Body of pancreas (tissue), 4 donors: ENCODE results near the gene YIF1A. TPM values are rescaled to one million over a fixed set of nuclear protein-coding genes. Genes with fewer than 3 reads are reported as not detected.

Experiments used
- ATAC-seq: fragments of 150-250 bp; one replicate; pipeline ENCODE4 v1.9.1; 2016
- DNase-seq, 4 donors: peaks; one replicate each; pipeline ENCODE4 v3.0.0-alpha.2; 2019
- H3K27ac ChIP-seq, 4 donors: fragments of 200-600 bp; sonication (generic); 1 replicate in 3 of 4; 2 replicates in 1 of 4; pipeline versions ENCODE4 v1.5.1 to v1.6.1; 2016 to 2019; ENCODE audit warnings: mild to moderate bottlenecking in 1 of 4, mixed read lengths in 1 of 4, moderate library complexity in 1 of 4
- H3K27me3 ChIP-seq, 2 donors: fragments of 200-600 bp; sonication (generic); one replicate each; pipeline ENCODE4 v1.6.0; 2016; ENCODE audit warnings: mild to moderate bottlenecking in 1 of 2
- H3K36me3 ChIP-seq, 2 donors: fragments of 200-600 bp; sonication (generic); replicated peaks in 1 of 2; 2 replicates each; pipeline ENCODE4 v1.5.1; 2016; ENCODE audit warnings: low read depth in 2 of 2; ENCODE audit not compliant: insufficient read depth in 1 of 2
- H3K4me1 ChIP-seq: fragments of 200-600 bp; sonication (generic); one replicate; pipeline ENCODE4 v1.6.0; 2016
- H3K4me3 ChIP-seq, 2 donors: fragments of 200-600 bp; sonication (generic); 1 replicate in 1 of 2; 2 replicates in 1 of 2; pipeline ENCODE4 v1.5.1; 2016 to 2019
- H3K9me3 ChIP-seq, 3 donors: fragments of 200-600 bp; sonication (generic); 1 replicate in 2 of 3; 2 replicates in 1 of 3; pipeline ENCODE4 v1.5.1; 2016
- CTCF ChIP-seq, 7 experiments: fragments of 450-650 bp in 4 of 7; fragments of 200-600 bp in 3 of 7; sonication (generic) in 3 of 7; IDR thresholded peaks; one replicate each; pipeline ENCODE4 v1.5.1; 2016 to 2019; ENCODE audit warnings: antibody characterized with exemption in 7 of 7
- POLR2A ChIP-seq, 3 donors: fragments of 450-650 bp; IDR thresholded peaks; one replicate each; pipeline ENCODE4 v1.6.1; 2016; ENCODE audit warnings: antibody characterized with exemption in 3 of 3, mild to moderate bottlenecking in 2 of 3
- WGBS, 2 donors: methylation state at CpG; one replicate each; pipeline ENCODE4 v1.1.5; 2017; 5-methylcytosine and 5-hydroxymethylcytosine counted together
- intact Hi-C: fragments of 100-400 bp; cut with DNase I; formaldehyde crosslinking; loops from one replicate; pipeline ENCODE4 v1.15.1; 2023
- total RNA-seq, 2 donors: library from RNA; depleted of rRNA; stranded (reverse); fragments of >200 nt; gene quantifications; one replicate each; pipeline ENCODE4 v1.1.0, GENCODE V29; 2016

Gene YIF1A
- total RNA-seq, 2 donors from 2014 or later, result 63.6 to 91.6 TPM

- DNase-seq (no peak), ATAC-seq (no peak)
- no peak overlapping the region for H3K4me3 ChIP-seq
- H3K9me3 ChIP-seq, result no peaks in the 10 kb centered on the region
- H3K27me3 ChIP-seq, result no peaks in the 10 kb centered on the region
- intact Hi-C loops, result no loop called here
- WGBS, 2 donors, result 78 to 92% methylated on average over 3 of the region's 3 CpGs
- TF ChIP-seq CTCF (IDR thresholded peaks at IDR 0.05), result no peak
- no peak for TF ChIP-seq POLR2A (IDR thresholded peaks at IDR 0.05)
- H3K27ac ChIP-seq, result no peak overlapping the region
- no peaks in the 10 kb centered on the region for H3K4me1 ChIP-seq
- no peaks in the 10 kb centered on the region for H3K36me3 ChIP-seq
These were observed 41.1 kb downstream of the YIF1A start for GRCh38 chr11:66247801-66248200.

GRCh38 chr11:66247295-66247694, 41.6 kb downstream of the YIF1A start:
- no peak overlapping the region for H3K27ac ChIP-seq
- DNase-seq, result no peak
- H3K27me3 ChIP-seq, result no peaks in the 10 kb centered on the region
- no peak overlapping the region for H3K4me3 ChIP-seq
- no peaks in the 10 kb centered on the region for H3K9me3 ChIP-seq
- no peak for ATAC-seq
- intact Hi-C loops, result no loop called here
- no peak for TF ChIP-seq CTCF (IDR thresholded peaks at IDR 0.05)
- TF ChIP-seq POLR2A (IDR thresholded peaks at IDR 0.05), result no peak
- WGBS, 2 donors, result 89 to 95% methylated on average over 4 of the region's 4 CpGs
- no peaks in the 10 kb centered on the region for H3K4me1 ChIP-seq
- no peaks in the 10 kb centered on the region for H3K36me3 ChIP-seq

DNA sequence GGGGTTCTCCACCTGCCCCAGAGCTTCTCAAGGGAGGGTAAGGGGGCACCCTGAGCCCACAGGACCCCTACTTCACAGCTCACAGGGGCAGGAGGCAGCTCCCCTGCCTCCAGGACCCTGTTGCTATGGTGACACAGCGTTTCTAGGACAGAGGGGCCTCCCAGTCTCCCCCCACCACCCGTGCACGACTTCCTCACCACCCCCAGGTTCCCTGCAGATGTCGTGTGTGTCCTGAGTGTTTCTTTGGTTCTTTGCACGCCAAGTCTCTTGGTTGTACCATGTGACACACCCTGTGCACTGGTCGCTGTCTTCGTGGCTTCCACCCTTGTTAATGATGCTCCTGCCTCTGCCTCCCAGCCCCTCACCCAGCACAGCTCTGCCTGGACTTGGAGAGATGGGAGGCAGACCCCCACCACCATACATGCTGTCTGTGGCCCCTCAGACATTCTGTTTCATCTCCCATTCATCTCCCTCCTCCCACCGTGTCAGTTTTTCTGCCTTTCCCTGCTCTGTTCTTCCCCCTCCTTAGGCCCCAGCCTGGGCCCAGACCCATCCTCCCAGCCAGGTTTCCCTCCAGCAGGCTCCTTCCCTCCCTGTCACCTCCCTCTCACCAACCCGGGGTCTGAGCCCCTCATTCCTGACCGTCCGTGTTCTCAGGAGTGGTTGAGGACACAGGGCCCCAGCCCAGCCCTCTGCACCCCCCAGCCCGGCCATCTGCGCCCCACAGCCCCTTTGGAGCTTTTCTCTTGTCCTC, 45.0 kb downstream of the YIF1A start:
- intact Hi-C loops, result no loop called here
- ATAC-seq (no peak), DNase-seq (no peak)
- Histone ChIP-seq H3K4me1 (no peaks in the 10 kb centered on the region), H3K9me3 (no peaks in the 10 kb centered on the region), H3K27me3 (no peaks in the 10 kb centered on the region), H3K36me3 (peaks cover 0 to 3% of the 10 kb centered on the region in 2 donors), H3K27ac (no peak overlapping the region), H3K4me3 (no peak overlapping the region)
- WGBS, 2 donors, result 78 to 86% methylated on average over 13 of the region's 13 CpGs
- TF ChIP-seq CTCF (IDR thresholded peaks at IDR 0.05) (no peak), POLR2A (IDR thresholded peaks at IDR 0.05) (no peak)

GRCh38 chr11:66242095-66242765, 46.7 kb downstream of the YIF1A start:
- Histone ChIP-seq H3K4me1 (no peaks in the 10 kb centered on the region), H3K4me3 (no peak overlapping the region), H3K27me3 (no peaks in the 10 kb centered on the region), H3K27ac (no peak overlapping the region), H3K36me3 (peaks cover 0 to 6% of the 10 kb centered on the region in 2 donors), H3K9me3 (no peaks in the 10 kb centered on the region)
- TF ChIP-seq POLR2A (IDR thresholded peaks at IDR 0.05) (no peak), CTCF (IDR thresholded peaks at IDR 0.05) (no peak)
- no peak for ATAC-seq
- intact Hi-C loops, result no loop called here
- DNase-seq, result peak in 1 of 4 donors; percentile 62
- 62 to 89% methylated on average over 3 to 14 of the region's 14 CpGs for WGBS, 2 donors
